GM12891 (cell line): ENCODE results near the gene ATN1.

ENCODE experiments used
- DNase-seq: peaks from one replicate; pipeline ENCODE4 v3.0.0; 2011; ENCODE audit warnings: low spot score; ENCODE audit not compliant: insufficient read length
- FAIRE-seq: peaks from 2 replicates; lab custom pipeline; 2011; peaks lifted over from hg19 to GRCh38; lab: Jason Lieb, UNC
- PAX5 ChIP-seq: IDR thresholded peaks from 2 replicates; pipeline ENCODE4 v1.6.1; 2011; ENCODE audit warnings: low read length, moderate library complexity, mild to moderate bottlenecking; ENCODE audit not compliant: insufficient read depth, severe bottlenecking
- POLR2A ChIP-seq: IDR thresholded peaks from 2 replicates; pipeline ENCODE4 v1.6.1; 2011; ENCODE audit warnings: low read depth, low read length, control low read depth
- POLR2AphosphoS5 ChIP-seq: IDR thresholded peaks from 2 replicates; pipeline ENCODE4 v1.6.1; 2011; ENCODE audit warnings: low read depth, low read length, control low read depth
- POU2F2 ChIP-seq: IDR thresholded peaks from 2 replicates; pipeline ENCODE4 v1.6.1; 2011; ENCODE audit warnings: low read depth, mild to moderate bottlenecking, control low read depth, low read length, moderate library complexity
- SPI1 ChIP-seq: IDR thresholded peaks from 2 replicates; pipeline ENCODE4 v1.6.1; 2011; ENCODE audit warnings: low read depth, low read length, control low read depth
- TAF1 ChIP-seq: IDR thresholded peaks from 2 replicates; pipeline ENCODE4 v1.6.1; 2011; ENCODE audit warnings: low read depth, low read length, control low read depth

The ATN1 gene

DNA sequence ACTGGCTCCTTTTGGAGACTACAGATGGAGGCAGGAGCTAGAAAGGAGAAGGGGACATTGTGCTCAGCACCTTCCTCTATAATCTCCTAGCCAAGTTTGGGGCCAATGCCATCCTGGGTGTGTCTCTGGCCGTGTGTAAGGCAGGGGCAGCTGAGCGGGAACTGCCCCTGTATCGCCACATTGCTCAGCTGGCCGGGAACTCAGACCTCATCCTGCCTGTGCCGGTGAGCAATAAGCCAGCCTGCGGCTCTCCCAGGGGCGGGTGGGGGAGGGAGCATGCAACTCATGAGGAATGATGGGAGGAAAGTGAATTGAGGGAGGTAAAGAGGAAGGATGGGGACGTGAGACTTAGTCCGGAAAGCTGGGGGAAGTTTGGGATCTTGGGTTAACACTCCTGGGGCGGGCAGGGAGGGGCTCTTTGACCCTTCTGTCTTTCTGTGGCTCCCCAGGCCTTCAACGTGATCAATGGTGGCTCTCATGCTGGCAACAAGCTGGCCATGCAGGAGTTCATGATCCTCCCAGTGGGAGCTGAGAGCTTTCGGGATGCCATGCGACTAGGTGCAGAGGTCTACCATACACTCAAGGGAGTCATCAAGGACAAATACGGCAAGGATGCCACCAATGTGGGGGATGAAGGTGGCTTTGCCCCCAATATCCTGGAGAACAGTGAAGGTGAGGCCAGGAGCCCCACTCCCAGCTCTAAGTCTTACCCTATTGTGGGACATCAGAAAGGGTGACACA lies 10.1 kb upstream of the ATN1 start:
- FAIRE-seq: no peak
- no peak for TF ChIP-seq SPI1
- TF ChIP-seq POLR2AphosphoS5: no peak
- TF ChIP-seq POU2F2: no peak
- no peak for TF ChIP-seq PAX5
- TF ChIP-seq TAF1: no peak
- TF ChIP-seq POLR2A: no peak
- no peak for DNase-seq

DNA sequence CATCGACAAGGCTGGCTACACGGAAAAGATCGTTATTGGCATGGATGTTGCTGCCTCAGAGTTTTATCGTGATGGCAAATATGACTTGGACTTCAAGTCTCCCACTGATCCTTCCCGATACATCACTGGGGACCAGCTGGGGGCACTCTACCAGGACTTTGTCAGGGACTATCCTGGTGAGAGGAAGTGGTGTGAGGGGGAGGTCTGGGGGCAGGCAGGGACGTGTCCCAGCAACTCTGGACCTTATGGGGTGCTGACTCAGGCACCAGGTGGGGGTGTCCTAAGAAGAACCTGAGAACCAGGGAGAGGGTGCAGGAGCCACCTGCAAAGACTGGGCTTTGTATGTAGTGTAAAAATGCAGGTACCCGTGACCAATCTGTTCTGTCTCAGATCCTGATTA lies 8.2 kb upstream of the ATN1 start:
- DNase-seq (no peak), FAIRE-seq (peak; percentile 47)
- TF ChIP-seq POLR2A: no peak
- TF ChIP-seq SPI1: peak; percentile 34; the same call in 1 of the 2 replicates

- no peak for TF ChIP-seq TAF1
- TF ChIP-seq SPI1: no peak
- TF ChIP-seq PAX5: no peak
- TF ChIP-seq POU2F2: no peak
- no peak for TF ChIP-seq POLR2AphosphoS5
- TF ChIP-seq POLR2A: no peak
- DNase-seq: no peak
- FAIRE-seq: peak; percentile 60
These were observed 6.2 kb upstream of the ATN1 start for GRCh38 chr12:6921539-6921938.

DNA sequence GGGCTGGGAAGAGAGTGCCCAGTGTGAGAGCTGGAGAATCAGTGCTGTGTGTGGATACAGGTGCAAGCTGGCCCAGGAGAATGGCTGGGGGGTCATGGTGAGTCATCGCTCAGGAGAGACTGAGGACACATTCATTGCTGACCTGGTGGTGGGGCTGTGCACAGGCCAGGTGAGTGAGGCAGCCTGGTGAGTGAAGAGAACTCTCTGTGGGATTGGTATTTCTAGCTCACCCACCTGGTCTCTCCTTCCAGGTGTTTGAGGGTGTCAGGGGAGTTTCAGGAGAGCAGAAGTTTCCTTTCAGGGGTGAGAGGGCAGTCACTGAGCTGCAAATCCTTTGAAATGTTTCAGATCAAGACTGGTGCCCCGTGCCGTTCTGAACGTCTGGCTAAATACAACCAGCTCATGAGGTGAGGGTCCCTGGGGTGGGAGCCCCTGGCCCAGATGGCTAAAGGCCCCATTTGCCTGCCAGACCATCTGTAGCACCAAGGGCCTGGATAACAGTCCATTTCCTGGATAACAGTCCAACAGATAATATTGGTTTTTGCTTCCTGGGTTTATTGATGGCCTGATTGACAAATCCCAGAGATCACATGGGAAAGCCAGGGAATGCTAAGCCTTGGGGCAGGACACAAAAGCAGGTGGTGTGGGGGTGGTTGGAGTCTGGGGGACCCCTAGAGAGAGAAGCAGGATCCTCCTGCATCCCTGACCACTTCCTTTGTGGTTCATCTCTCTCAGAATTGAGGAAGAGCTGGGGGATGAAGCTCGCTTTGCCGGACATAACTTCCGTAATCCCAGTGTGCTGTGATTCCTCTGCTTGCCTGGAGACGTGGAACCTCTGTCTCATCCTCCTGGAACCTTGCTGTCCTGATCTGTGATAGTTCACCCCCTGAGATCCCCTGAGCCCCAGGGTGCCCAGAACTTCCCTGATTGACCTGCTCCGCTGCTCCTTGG lies 5.5 kb upstream of the ATN1 start:
- peak; percentile 91 for FAIRE-seq
- no peak for DNase-seq
- TF ChIP-seq POU2F2 (no peak), TAF1 (no peak), POLR2A (no peak), POLR2AphosphoS5 (no peak), SPI1 (no peak), PAX5 (no peak)

GRCh38 chr12:6923003-6923732 lies 4.6 kb upstream of the ATN1 start:
- FAIRE-seq: peak; percentile 86
- TF ChIP-seq POLR2AphosphoS5 (no peak), POLR2A (no peak), POU2F2 (peak; percentile 92), PAX5 (no peak), TAF1 (no peak), SPI1 (no peak)
- DNase-seq: no peak

DNA sequence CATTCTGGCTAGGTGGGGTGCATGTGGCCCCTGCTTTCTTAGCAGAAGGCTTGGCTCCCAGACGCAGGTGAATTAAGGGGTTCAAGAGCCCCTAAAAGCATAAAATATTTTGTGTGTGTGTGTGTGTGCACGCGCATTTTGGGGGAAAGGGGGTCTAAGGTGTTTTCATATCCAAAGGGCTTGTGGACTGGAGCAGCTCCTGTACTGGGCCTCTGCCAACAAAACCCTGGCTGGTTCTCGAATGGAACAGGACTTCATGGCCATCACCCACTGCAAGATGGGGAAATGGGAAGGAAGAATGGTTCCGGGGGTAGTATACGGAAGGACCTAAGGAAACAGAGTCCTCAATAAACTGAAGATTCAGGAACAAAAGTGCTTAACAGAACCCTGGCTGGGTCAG lies 3.9 kb upstream of the ATN1 start:
- DNase-seq (no peak), FAIRE-seq (no peak)
- TF ChIP-seq TAF1 (no peak), PAX5 (no peak), POLR2A (no peak), POU2F2 (no peak), POLR2AphosphoS5 (no peak), SPI1 (no peak)

DNA sequence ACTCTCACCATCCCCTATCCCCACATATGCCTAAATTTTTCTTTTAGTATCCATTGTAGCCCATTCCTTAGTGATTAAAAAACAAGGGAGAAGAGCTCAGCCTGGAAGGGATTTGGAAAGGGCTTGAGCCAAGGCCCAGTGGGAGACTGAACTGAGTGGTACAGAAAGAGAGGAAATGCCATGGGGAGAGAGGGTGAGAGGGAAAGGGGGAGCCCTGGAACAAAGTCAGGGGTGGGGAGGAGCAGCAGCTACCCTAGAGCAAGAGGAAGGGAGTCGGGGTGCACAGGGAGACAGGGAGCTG lies 2.6 kb upstream of the ATN1 start:
- TF ChIP-seq SPI1 (no peak), POLR2A (no peak), POLR2AphosphoS5 (no peak), TAF1 (no peak), POU2F2 (no peak), PAX5 (no peak)
- FAIRE-seq: no peak
- no peak for DNase-seq

GRCh38 chr12:6925540-6926279 lies 2.0 kb upstream of the ATN1 start:
- FAIRE-seq (no peak), DNase-seq (no peak)
- TF ChIP-seq POLR2AphosphoS5 (no peak), POLR2A (no peak), PAX5 (no peak), POU2F2 (no peak), SPI1 (no peak), TAF1 (no peak)

DNA sequence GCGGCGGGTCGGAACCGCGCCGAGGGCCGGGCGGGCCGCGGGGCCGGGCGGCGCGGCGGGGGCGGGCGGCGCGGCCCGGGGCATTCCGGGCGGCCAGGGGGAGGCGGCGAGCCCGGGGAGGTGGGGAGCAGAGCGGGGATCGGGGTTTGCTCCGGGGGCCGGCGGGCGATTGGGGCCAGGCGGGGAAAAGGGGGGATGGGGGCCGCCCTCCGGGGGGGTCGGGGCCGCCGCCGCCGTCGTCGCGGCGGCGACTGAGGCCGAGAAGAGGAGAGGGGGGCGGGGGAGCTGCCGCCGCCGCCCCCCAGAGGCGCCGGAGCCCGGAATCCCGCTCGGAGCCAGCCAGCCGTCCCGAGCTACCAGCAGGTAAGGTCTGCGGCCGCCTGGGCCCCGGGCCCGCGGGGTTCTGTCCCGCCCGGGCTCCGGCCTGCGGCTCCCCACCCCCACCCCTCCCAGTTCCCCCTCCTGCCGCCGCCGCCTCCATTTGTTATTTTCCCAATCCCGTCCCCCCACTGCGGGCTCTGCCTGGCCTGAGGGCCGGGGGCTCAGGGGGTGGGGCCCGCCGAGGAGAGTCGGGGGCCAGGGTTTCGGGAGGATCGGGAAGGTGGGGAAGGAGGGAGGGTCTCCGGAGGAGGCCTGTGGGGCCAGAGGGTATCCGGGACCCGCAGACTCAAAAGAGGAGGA lies 403 bp downstream of the ATN1 start:
- FAIRE-seq (no peak), DNase-seq (no peak)
- TF ChIP-seq POLR2A: no peak
